Neural progenitor cell (in vitro differentiated cells): ENCODE measurements around the gene GDAP2.

Source experiments
- CTCF ChIP-seq: fragments of 200-600 bp; sonication (generic); IDR thresholded peaks from 2 replicates; pipeline ENCODE4 v1.5.1; 2017; ENCODE audit warnings: antibody characterized with exemption, mild to moderate bottlenecking
- EZH2phosphoT487 ChIP-seq: fragments of 200-600 bp; sonication (generic); IDR thresholded peaks from 2 replicates; pipeline ENCODE4 v1.6.1; 2017; ENCODE audit warnings: antibody characterized with exemption

GRCh38 chr1:117971777-117972176, 42.4 kb upstream of the GDAP2 start:
- TF ChIP-seq CTCF = no peak
- no peak for TF ChIP-seq EZH2phosphoT487
